ENCODE measurements around the gene SMARCA2.

Gene SMARCA2

GRCh38 chr9:2161661-2162060 lies 146.5 kb downstream of the SMARCA2 start:
- no peak for TF ChIP-seq ZFX (IDR thresholded peaks at IDR 0.05; ENCODE audit: borderline replicate concordance)
- TF ChIP-seq, protein P1, sequence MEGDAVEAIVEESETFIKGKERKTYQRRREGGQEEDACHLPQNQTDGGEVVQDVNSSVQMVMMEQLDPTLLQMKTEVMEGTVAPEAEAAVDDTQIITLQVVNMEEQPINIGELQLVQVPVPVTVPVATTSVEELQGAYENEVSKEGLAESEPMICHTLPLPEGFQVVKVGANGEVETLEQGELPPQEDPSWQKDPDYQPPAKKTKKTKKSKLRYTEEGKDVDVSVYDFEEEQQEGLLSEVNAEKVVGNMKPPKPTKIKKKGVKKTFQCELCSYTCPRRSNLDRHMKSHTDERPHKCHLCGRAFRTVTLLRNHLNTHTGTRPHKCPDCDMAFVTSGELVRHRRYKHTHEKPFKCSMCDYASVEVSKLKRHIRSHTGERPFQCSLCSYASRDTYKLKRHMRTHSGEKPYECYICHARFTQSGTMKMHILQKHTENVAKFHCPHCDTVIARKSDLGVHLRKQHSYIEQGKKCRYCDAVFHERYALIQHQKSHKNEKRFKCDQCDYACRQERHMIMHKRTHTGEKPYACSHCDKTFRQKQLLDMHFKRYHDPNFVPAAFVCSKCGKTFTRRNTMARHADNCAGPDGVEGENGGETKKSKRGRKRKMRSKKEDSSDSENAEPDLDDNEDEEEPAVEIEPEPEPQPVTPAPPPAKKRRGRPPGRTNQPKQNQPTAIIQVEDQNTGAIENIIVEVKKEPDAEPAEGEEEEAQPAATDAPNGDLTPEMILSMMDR (IDR thresholded peaks at IDR 0.05): no peak
- H3K27ac ChIP-seq: no peak overlapping the region

DNA sequence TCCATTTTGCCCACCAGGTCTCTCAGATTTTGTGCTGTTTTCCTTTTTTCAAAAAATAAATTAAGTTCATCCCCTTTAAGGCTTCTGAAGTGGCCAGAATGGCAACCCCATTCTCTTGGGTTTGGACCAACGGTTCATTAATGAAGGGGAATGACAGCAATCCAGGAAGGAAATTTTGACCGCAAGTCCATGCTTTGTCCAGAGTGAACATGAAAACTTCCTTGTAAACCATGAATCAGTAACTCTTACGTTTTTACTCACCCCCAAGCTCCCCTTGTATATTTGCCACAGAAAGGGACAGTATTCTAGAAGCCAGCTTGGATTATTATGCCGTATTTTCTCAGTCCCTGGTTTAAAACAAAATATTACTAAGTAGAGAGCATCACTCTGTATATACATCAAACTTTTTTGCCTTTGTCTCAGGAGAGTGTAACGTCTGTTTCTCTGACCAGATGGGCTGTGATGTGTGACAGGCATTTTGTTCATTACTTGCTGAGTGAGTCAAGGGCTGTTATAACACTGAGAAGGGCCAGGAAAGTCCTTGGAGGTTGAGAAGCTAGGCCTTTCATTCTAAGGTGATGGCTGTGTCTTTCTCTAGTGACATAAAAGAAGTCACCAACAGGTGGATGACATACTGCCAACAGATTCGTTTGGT lies 148.2 kb downstream of the SMARCA2 start:
- TF ChIP-seq, protein P1 (IDR thresholded peaks at IDR 0.05): no peak
- TF ChIP-seq ZFX (IDR thresholded peaks at IDR 0.05; ENCODE audit: borderline replicate concordance): no peak
- no peak overlapping the region for H3K27ac ChIP-seq

- H3K27ac ChIP-seq: no peak overlapping the region
- TF ChIP-seq ZFX (IDR thresholded peaks at IDR 0.05; ENCODE audit: borderline replicate concordance): no peak
- TF ChIP-seq, protein P1 (IDR thresholded peaks at IDR 0.05): no peak
These were observed 149.1 kb downstream of the SMARCA2 start for GRCh38 chr9:2164268-2164667.

- no peak overlapping the region for H3K27ac ChIP-seq
- TF ChIP-seq, protein P1 (IDR thresholded peaks at IDR 0.05): no peak
- no peak for TF ChIP-seq ZFX (IDR thresholded peaks at IDR 0.05; ENCODE audit: borderline replicate concordance)
These were observed 151.1 kb downstream of the SMARCA2 start for GRCh38 chr9:2166203-2166602.

GRCh38 chr9:2169035-2169434 lies 153.9 kb downstream of the SMARCA2 start:
- no peak overlapping the region for H3K27ac ChIP-seq
- TF ChIP-seq, protein P1 (IDR thresholded peaks at IDR 0.05): no peak
- TF ChIP-seq ZFX (IDR thresholded peaks at IDR 0.05; ENCODE audit: borderline replicate concordance): no peak

DNA sequence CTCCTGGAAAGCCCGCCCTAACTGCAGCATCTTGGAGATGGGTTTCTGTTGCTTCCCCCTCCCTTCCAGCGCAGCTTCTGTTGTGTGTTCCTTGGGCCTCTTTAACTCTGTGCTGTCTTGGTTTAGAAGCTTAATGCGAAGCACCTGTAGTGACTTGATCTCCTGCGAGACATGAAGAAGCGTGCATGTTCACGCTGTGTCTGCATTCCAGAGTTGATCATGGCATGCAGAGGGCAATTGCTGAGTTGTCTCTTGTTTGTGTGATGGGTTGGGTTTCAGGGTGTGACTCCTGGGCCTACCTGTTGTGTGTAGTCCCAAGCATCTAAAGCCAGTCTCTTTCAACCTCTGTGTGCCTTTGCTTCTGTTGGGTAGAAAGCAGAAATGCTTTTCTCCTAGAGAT lies 155.6 kb downstream of the SMARCA2 start:
- H3K27ac ChIP-seq: no peak overlapping the region
- no peak for TF ChIP-seq ZFX (IDR thresholded peaks at IDR 0.05; ENCODE audit: borderline replicate concordance)
- TF ChIP-seq, protein P1 (IDR thresholded peaks at IDR 0.05): no peak

DNA sequence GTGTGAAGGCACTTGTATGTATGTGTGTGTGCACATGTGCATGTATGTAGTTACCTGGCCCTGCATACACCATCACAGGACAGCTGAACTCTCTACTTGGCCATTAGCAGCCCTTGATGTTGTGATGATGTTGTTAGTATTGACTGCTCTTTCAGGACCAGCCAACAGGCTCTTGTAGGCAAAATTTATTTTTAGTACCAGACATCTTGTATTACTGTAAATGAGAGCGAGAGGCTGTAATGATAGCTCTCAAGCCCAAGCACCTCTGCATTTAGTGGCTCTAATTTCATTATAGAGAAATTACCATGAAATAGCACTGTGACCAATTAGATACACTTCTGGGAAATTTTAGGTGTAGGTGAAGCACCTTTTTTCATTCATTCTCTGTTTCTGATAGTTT lies 158.0 kb downstream of the SMARCA2 start:
- TF ChIP-seq, protein P1 (IDR thresholded peaks at IDR 0.05): no peak
- no peak for TF ChIP-seq ZFX (IDR thresholded peaks at IDR 0.05; ENCODE audit: borderline replicate concordance)
- no peak overlapping the region for H3K27ac ChIP-seq
